GM21717 (cell line): Measurements from ENCODE around the gene AGBL4.

Experiments used
- ATAC-seq: cut with Tn5 transposase; IDR thresholded peaks from one replicate; pipeline ENCODE4 v1.9.1; 2021; ENCODE audit warnings: mild to moderate bottlenecking, moderate library complexity; ENCODE audit not compliant: unreplicated experiment

AGBL4 gene

GRCh38 chr1:48741380-48741779, 1282.4 kb downstream of the AGBL4 start:
- ATAC-seq = no peak

- no peak for ATAC-seq
Observed at GRCh38 chr1:48740621-48741020, 1283.1 kb downstream of the AGBL4 start.

GRCh38 chr1:48739091-48739490, 1284.7 kb downstream of the AGBL4 start:
- no peak for ATAC-seq

- ATAC-seq = no peak
Observed at GRCh38 chr1:48738356-48738755, 1285.4 kb downstream of the AGBL4 start.

- no peak for ATAC-seq
Observed at GRCh38 chr1:48735796-48736195, 1288.0 kb downstream of the AGBL4 start.

GRCh38 chr1:48730164-48730910, 1293.4 kb downstream of the AGBL4 start:
- ATAC-seq = no peak

GRCh38 chr1:48728584-48728983, 1295.2 kb downstream of the AGBL4 start:
- no peak for ATAC-seq

GRCh38 chr1:48726557-48727215, 1297.1 kb downstream of the AGBL4 start:
- no peak for ATAC-seq

GRCh38 chr1:48726139-48726538, 1297.6 kb downstream of the AGBL4 start:
- ATAC-seq = no peak

- no peak for ATAC-seq
Observed at GRCh38 chr1:48725341-48726046, 1298.3 kb downstream of the AGBL4 start.

GRCh38 chr1:48720929-48721328, 1302.8 kb downstream of the AGBL4 start:
- ATAC-seq = no peak

GRCh38 chr1:48718705-48719104, 1305.0 kb downstream of the AGBL4 start:
- ATAC-seq = no peak

- ATAC-seq = no peak
Observed at GRCh38 chr1:48718116-48718630, 1305.6 kb downstream of the AGBL4 start.

GRCh38 chr1:48717082-48717481, 1306.7 kb downstream of the AGBL4 start:
- no peak for ATAC-seq

- ATAC-seq = no peak
Observed at GRCh38 chr1:48715921-48716320, 1307.8 kb downstream of the AGBL4 start.

- ATAC-seq = no peak
Observed at GRCh38 chr1:48710915-48711314, 1312.8 kb downstream of the AGBL4 start.

- ATAC-seq = no peak
Observed at GRCh38 chr1:48710318-48710717, 1313.4 kb downstream of the AGBL4 start.

- no peak for ATAC-seq
Observed at GRCh38 chr1:48704736-48705135, 1319.0 kb downstream of the AGBL4 start.

GRCh38 chr1:48701445-48701844, 1322.3 kb downstream of the AGBL4 start:
- no peak for ATAC-seq

- ATAC-seq = peak; percentile 79
Observed at GRCh38 chr1:48697066-48697707, 1326.6 kb downstream of the AGBL4 start.

- ATAC-seq = no peak
Observed at GRCh38 chr1:48695161-48695560, 1328.6 kb downstream of the AGBL4 start.
